ENCODE data around the gene SLC15A5.

Gene SLC15A5, protein sequence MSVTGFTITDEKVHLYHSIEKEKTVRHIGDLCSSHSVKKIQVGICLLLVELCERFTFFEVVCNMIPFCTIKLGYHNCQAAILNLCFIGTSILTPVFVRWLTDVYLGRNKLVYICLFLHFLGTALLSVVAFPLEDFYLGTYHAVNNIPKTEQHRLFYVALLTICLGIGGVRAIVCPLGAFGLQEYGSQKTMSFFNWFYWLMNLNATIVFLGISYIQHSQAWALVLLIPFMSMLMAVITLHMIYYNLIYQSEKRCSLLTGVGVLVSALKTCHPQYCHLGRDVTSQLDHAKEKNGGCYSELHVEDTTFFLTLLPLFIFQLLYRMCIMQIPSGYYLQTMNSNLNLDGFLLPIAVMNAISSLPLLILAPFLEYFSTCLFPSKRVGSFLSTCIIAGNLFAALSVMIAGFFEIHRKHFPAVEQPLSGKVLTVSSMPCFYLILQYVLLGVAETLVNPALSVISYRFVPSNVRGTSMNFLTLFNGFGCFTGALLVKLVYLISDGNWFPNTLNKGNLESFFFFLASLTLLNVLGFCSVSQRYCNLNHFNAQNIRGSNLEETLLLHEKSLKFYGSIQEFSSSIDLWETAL

GRCh38 chr12:16277585-16277984 lies at the start of gene SLC15A5:
TSS of gene SLC15A5 (minus strand) at chr12:16277685. CDS start at chr12:16277685, 0 bp downstream.
- H3K9me3 Mint-ChIP-seq: no peaks in the 10 kb centered on the region
- H3K36me3 Mint-ChIP-seq: no peaks in the 10 kb centered on the region
- ATAC-seq (replicated peaks): no peak

DNA sequence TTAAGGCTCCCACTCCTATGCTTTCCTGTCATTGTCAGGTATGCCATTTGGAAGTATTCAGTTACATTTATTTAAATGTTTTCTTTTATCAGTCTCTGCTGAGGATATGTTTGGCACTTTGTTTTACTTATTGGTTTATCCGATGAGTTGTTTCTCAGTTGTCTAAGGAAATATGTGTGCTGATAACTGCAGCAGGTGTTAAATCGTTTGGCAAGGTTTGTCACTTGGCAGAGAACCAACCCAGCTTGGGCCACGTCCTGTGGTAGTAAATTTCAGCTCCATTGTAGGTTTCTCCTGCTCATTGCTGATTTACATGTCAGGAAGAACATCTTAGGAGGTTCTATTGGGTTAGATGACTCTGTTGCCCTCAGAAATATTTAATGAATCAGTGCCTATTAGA lies 47.9 kb upstream of the SLC15A5 start:
- Mint-ChIP-seq H3K4me1 (no peaks in the 10 kb centered on the region), H3K9me3 (peaks cover 13 to 14% of the 10 kb centered on the region in 2 donors), H3K36me3 (no peaks in the 10 kb centered on the region), H3K27me3 (no peaks in the 10 kb centered on the region), H3K27ac (no peak overlapping the region), H3K4me3 (no peak overlapping the region)
- ATAC-seq (replicated peaks): no peak
- DNase-seq: no peak

More at GRCh38 chr12:16277585-16277984, at the start of gene SLC15A5:
- H3K4me1 Mint-ChIP-seq: no peaks in the 10 kb centered on the region
- H3K27ac Mint-ChIP-seq: no peak within 1 kb of the TSS
- DNase-seq: no peak
- no peaks in the 10 kb centered on the region for H3K27me3 Mint-ChIP-seq
- no peak within 1 kb of the TSS for H3K4me3 Mint-ChIP-seq

GRCh38 chr12:16324772-16325171 lies 47.3 kb upstream of the SLC15A5 start:
- no peaks in the 10 kb centered on the region for H3K4me1 Mint-ChIP-seq
- no peak for ATAC-seq (replicated peaks)
- H3K4me3 Mint-ChIP-seq: no peak overlapping the region
- H3K36me3 Mint-ChIP-seq: no peaks in the 10 kb centered on the region
- DNase-seq: no peak
- no peak overlapping the region for H3K27ac Mint-ChIP-seq
- H3K27me3 Mint-ChIP-seq: no peaks in the 10 kb centered on the region
- H3K9me3 Mint-ChIP-seq: peaks cover 14 to 15% of the 10 kb centered on the region in 2 donors

- no peaks in the 10 kb centered on the region for H3K27me3 Mint-ChIP-seq
- no peak overlapping the region for H3K4me3 Mint-ChIP-seq
- no peak overlapping the region for H3K27ac Mint-ChIP-seq
- no peak for DNase-seq
- peaks cover 14 to 16% of the 10 kb centered on the region in 2 donors for H3K9me3 Mint-ChIP-seq
- H3K4me1 Mint-ChIP-seq: no peaks in the 10 kb centered on the region
- H3K36me3 Mint-ChIP-seq: no peaks in the 10 kb centered on the region
- no peak for ATAC-seq (replicated peaks)
These were observed 46.8 kb upstream of the SLC15A5 start for GRCh38 chr12:16324272-16324671.

- H3K36me3 Mint-ChIP-seq: no peaks in the 10 kb centered on the region
- no peak for DNase-seq
- H3K4me3 Mint-ChIP-seq: no peak overlapping the region
- peaks cover 14 to 16% of the 10 kb centered on the region in 2 donors for H3K9me3 Mint-ChIP-seq
- H3K4me1 Mint-ChIP-seq: no peaks in the 10 kb centered on the region
- no peak for ATAC-seq (replicated peaks)
- H3K27ac Mint-ChIP-seq: no peak overlapping the region
- H3K27me3 Mint-ChIP-seq: no peaks in the 10 kb centered on the region
These were observed 46.2 kb upstream of the SLC15A5 start for GRCh38 chr12:16323638-16324037.

DNA sequence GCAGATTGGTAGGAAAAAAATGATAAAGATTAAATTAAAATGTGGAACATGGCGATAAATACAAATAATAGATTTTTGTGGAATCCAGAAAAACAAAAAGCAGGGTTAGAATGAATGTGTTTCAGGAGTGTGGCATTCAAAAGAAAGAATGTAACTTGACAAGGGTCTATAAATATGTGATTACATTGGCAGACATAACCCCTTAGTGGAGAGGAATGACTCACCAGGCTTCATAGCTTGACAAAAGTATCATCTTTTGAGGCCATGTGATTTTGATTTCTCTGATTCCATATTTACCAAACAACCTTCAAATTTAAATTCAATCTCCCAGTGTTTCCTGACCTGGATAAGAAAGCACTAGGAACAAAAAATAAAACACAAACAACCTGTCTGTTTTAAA lies 45.5 kb upstream of the SLC15A5 start:
- Mint-ChIP-seq H3K4me1 (no peaks in the 10 kb centered on the region), H3K36me3 (no peaks in the 10 kb centered on the region), H3K27ac (no peak overlapping the region), H3K4me3 (no peak overlapping the region), H3K27me3 (no peaks in the 10 kb centered on the region), H3K9me3 (peaks cover 10% of the 10 kb centered on the region in 2 donors)
- ATAC-seq (replicated peaks): no peak
- no peak for DNase-seq

DNA sequence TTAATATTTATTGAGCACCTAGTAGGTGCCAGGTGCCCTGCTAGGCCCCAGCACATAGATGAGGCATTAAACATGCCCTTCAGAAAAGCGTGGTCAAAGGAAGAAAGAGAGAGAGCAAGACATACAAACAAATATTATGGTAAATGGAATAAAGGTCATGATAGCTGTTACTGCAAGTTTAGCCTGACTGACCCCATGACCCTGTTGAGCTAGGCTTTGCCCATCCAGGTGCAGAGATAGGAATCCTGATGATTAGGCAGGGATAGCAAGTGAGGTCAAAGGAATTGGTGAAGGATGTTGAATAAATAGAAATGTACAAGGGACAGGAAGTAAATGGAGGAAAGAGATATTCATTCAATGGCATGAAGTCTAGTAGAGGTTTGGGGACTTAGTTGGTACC lies 33.4 kb upstream of the SLC15A5 start:
- no peaks in the 10 kb centered on the region for H3K4me1 Mint-ChIP-seq
- no peak for ATAC-seq (replicated peaks)
- no peaks in the 10 kb centered on the region for H3K36me3 Mint-ChIP-seq
- H3K4me3 Mint-ChIP-seq: no peak overlapping the region
- no peak overlapping the region for H3K27ac Mint-ChIP-seq
- H3K9me3 Mint-ChIP-seq: peaks cover 11 to 16% of the 10 kb centered on the region in 2 donors
- no peak for DNase-seq
- no peaks in the 10 kb centered on the region for H3K27me3 Mint-ChIP-seq

GRCh38 chr12:16307856-16308475 lies 30.5 kb upstream of the SLC15A5 start:
- Mint-ChIP-seq H3K9me3 (peaks cover 10 to 12% of the 10 kb centered on the region in 2 donors), H3K27ac (no peak overlapping the region), H3K4me1 (no peaks in the 10 kb centered on the region), H3K4me3 (no peak overlapping the region), H3K27me3 (no peaks in the 10 kb centered on the region), H3K36me3 (no peaks in the 10 kb centered on the region)
- DNase-seq: no peak
- no peak for ATAC-seq (replicated peaks)

DNA sequence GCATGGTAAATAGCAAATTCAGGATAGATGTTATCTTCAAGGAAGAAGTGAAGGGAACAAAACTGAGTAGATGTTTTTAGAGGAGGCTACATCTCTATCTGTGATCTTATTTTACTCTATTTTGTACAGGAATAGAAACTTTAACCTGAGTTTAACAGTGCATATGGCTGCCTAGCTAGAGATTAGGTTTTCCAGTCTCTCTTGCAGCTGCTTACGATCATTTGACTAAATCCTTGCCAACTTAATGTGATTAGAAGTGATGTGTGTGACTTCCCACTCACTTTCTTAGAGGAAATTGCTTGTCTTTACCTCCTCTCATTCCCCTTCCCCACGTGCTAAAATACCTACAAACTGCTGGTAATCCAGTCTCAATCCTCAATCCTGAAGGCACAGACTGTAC lies 26.5 kb upstream of the SLC15A5 start:
- H3K9me3 Mint-ChIP-seq: peaks cover 0 to 2% of the 10 kb centered on the region in 2 donors
- no peaks in the 10 kb centered on the region for H3K4me1 Mint-ChIP-seq
- no peak for ATAC-seq (replicated peaks)
- no peak for DNase-seq
- no peak overlapping the region for H3K4me3 Mint-ChIP-seq
- no peaks in the 10 kb centered on the region for H3K36me3 Mint-ChIP-seq
- no peaks in the 10 kb centered on the region for H3K27me3 Mint-ChIP-seq
- no peak overlapping the region for H3K27ac Mint-ChIP-seq

DNA sequence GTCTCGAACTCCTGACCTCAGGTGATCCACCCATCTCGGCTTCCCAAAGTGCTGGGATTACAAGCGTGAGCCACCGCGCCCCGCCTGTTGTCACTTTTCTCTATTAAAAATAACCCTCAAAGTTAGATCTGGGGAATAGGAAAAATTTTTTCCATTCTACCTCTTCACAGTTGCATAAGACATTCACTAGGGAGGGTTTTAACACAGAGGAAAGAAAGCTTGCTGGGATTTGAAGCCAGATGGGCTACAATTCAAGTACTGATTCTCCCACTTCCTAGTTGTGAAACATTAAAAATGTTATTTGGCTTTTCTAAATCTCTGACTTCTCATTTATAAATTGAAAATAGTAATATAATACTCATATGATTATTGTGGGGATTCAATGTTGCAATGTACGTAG lies 23.3 kb upstream of the SLC15A5 start:
- no peak for ATAC-seq (replicated peaks)
- DNase-seq: no peak
- Mint-ChIP-seq H3K36me3 (no peaks in the 10 kb centered on the region), H3K4me1 (no peaks in the 10 kb centered on the region), H3K4me3 (no peak overlapping the region), H3K27me3 (no peaks in the 10 kb centered on the region), H3K9me3 (peaks cover 0 to 4% of the 10 kb centered on the region in 2 donors), H3K27ac (no peak overlapping the region)

DNA sequence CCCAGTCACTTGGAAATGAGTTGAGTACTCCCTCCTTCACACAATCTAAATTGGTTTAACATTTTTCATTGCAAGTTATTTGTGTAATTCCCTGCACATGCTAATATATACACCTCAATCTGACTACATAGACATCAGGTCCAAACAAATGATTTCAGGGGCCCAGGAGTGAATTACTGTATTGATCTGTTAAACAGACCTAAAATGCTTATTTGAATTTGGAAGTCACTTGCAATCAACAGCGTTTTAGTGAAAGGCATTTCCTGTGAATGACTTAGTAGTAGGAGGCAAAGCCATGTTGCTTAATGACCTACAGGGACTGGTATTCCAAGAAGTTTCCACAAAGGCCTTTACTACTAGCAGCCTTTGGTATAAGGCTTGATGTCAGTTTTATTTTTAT lies 22.6 kb upstream of the SLC15A5 start:
- H3K4me1 Mint-ChIP-seq: no peaks in the 10 kb centered on the region
- no peak overlapping the region for H3K27ac Mint-ChIP-seq
- DNase-seq (no peak), ATAC-seq (replicated peaks) (no peak)
- no peaks in the 10 kb centered on the region for H3K27me3 Mint-ChIP-seq
- no peaks in the 10 kb centered on the region for H3K36me3 Mint-ChIP-seq
- H3K4me3 Mint-ChIP-seq: no peak overlapping the region
- H3K9me3 Mint-ChIP-seq: peaks cover 0 to 4% of the 10 kb centered on the region in 2 donors

DNA sequence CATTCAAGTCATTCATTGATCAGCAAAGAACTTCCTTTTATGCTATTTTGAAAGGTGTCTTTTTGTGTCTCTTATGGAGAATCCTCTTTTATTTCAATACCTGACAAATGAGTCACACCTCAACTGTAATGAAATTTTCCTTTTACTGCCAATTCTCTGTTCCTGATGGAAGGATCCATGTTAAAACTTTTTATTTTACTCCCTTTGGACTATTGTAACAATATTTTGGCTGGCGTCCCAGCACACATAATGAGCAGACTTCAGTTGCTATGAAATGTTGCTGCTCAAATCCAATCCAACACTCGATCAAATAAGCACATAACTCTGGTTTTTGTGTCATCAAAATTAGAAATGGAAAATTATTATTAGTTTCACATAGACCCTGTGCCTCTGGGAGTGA lies 21.9 kb upstream of the SLC15A5 start:
- Mint-ChIP-seq H3K4me3 (no peak overlapping the region), H3K27ac (no peak overlapping the region), H3K27me3 (no peaks in the 10 kb centered on the region), H3K9me3 (peaks cover 0 to 4% of the 10 kb centered on the region in 2 donors), H3K4me1 (no peaks in the 10 kb centered on the region), H3K36me3 (no peaks in the 10 kb centered on the region)
- no peak for ATAC-seq (replicated peaks)
- no peak for DNase-seq

DNA sequence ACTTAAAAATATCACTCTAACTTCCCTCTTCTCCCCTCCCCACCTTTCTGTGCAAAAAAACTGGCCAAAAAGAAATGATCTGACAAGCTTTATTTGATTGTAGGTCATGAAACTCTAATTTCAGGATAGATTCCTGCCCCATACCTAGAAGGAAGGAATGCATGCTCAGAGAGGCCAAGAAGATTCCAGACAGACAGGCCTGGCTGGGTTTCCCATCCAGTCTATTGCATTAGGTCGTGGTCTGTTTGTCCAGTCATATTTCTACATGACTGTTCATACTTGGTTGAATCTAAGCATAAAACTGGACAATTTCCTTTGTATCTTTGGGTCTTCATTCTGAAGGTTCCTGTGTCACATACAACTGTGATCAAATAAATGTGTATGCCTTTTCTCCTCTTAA lies 20.0 kb upstream of the SLC15A5 start:
- DNase-seq (no peak), ATAC-seq (replicated peaks) (no peak)
- Mint-ChIP-seq H3K4me1 (no peaks in the 10 kb centered on the region), H3K27me3 (no peaks in the 10 kb centered on the region), H3K36me3 (no peaks in the 10 kb centered on the region), H3K27ac (no peak overlapping the region), H3K9me3 (peaks cover 0 to 8% of the 10 kb centered on the region in 2 donors), H3K4me3 (no peak overlapping the region)

- Mint-ChIP-seq H3K27ac (no peak overlapping the region), H3K36me3 (no peaks in the 10 kb centered on the region), H3K27me3 (no peaks in the 10 kb centered on the region), H3K4me1 (no peaks in the 10 kb centered on the region), H3K4me3 (no peak overlapping the region), H3K9me3 (peaks cover 0 to 11% of the 10 kb centered on the region in 2 donors)
- ATAC-seq (replicated peaks) (no peak), DNase-seq (no peak)
These were observed 17.0 kb upstream of the SLC15A5 start for GRCh38 chr12:16294376-16294956.

Data from stimulated activated naive B cell treated with anti-CD40 and anti-IgM and Interleukin-4, amounts not matched to agents 10 μg/mL and 1 μg/mL and 100 μg/mL, for 72 hours (primary cell).